GM19372 (cell line): ENCODE measurements around the gene BAG5.

Source experiments
- ATAC-seq: cut with Tn5 transposase; IDR thresholded peaks from one replicate; pipeline ENCODE4 v1.9.1; 2021; ENCODE audit warnings: mild to moderate bottlenecking, low read depth, moderate library complexity; ENCODE audit not compliant: unreplicated experiment

The BAG5 gene

DNA sequence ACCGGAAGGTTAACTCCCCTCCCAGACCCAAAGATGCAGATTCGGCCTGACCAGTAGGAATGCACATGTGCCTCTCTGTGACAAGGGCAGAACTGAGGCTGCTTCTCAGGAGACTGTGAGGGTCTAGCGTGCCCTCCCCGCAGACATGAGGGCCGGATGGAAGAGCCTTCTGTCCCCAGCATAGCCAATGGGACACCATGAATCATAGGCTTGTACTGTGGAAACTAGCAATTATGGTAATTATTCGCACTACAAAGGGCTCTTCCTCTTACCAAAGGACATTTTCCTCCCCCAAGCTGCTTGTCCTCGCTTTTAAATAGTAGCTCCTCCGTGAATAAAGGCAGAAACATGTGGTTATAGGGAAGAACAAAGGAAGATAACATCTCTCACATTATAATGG, 6.5 kb upstream of the BAG5 start:
- no peak for ATAC-seq

DNA sequence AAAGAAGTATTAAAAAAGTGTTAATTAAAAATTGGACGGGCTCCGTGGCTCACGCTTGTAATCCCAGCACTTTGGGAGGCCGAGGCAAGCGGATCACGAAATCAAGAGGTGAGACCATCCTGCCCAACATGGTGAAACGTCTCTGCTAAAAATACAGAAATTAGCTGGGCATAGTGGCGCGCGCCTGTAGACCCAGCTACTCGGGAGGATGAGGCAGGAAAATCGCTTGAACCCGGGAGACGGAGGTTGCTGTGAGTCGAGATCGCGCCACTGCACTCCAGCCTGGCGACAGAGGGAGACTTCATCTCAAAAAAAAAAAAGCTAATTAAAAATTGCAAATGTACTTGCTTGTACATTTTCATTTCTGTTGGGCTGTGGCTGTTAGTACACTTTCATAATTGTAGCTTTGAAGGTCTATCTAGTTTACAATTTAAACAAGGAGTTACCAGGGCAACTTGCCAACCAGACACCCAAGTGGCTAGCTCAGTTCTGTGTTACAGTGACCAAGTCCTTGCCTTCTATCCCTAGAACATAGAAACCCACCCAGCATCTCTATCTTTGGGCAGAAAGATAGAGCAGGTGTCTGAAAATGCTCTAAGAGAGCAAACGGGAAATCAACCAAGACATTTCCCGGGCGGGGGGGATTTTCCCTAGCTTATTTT, 1.5 kb upstream of the BAG5 start:
- ATAC-seq, result no peak

DNA sequence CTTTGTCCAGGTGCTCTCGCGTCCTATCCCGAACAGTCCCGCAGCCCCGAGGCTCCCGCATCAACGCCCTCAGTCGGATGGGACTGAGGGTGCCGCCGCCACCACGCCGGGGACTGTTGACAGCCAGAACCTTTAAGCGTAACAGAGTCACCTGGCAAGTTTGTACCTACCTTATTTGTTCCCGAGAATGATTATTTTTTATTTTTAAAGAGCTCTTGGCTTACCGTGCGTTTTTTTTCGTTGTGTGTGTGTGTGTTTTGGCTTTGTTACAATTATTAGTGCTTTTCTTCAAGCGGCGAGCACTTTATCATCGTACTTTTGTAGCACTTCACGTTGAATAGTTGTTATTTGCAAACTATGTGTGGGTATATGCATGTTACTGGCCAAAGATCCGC, 766 bp upstream of the BAG5 start:
- ATAC-seq, result no peak

DNA sequence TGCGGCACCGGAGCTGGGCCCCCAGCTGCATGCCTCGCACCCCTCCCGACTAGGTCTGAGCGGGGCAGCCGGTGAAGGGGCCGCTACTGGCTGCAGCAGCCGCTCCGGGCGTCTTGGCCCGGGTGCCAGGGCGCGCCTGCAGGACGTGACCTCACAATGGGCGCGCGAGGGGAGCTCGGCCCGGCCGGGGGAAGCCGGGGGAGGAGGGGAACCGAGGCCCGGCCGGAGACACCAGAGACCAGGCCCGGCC, 353 bp downstream of the BAG5 start:
- peak; percentile 34 for ATAC-seq

DNA sequence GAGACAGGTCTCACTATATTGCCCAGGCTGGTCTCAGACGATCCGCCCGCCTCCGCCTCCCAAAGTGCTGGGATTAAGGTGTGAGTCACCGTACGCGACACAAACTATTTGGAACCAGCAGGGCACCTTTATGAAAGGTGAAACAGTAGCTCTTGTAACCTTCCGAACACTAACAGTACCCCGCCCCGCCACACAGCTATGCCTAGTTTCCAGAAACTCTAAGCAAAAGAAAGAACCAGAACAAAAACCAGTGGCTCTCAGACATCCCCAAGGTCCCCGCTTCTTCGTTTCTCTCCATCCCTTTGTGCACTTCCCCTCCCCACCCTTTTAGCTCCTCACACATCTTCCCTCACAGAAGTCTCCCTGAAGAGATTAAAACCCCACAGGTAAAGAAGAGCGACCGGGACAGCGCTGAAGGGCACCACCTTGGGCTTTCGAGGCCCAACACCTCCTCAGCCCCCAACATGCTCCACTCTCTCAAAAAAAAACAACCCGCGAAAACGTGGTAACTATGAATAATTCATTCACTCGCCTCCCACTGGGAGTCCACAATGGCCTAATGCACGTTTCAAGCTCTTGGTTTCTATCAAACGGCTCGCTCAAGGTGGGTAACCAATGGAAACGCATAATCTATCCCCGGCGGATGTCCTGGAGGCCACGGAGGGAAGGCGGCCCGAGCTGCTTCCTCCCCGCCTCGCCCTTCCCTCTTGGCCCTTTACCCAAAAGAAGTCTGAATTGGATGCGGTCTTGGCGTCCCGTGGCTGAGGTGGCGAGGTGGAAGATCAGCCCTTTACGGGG, 877 bp downstream of the BAG5 start:
- ATAC-seq, result peak; percentile 13

DNA sequence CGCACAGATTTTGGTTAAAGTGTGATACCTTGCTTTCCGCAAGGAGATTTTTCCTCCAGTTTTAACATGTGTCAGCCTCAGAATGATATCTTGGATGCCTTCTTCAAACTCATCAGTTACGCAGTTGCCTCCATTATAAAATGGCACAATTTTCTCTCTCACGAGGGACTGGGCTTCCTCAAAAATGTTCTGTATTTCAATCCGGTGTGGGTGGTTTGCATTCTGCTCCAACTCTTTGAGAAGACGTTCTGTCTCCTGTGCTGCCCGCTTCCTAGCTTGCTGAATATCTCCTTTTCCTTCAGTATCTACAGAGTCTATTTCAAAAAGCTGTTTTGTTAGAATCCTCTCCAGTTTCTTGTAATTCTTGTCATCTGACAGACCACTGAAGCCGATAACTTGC, 1.8 kb downstream of the BAG5 start:
- no peak for ATAC-seq

DNA sequence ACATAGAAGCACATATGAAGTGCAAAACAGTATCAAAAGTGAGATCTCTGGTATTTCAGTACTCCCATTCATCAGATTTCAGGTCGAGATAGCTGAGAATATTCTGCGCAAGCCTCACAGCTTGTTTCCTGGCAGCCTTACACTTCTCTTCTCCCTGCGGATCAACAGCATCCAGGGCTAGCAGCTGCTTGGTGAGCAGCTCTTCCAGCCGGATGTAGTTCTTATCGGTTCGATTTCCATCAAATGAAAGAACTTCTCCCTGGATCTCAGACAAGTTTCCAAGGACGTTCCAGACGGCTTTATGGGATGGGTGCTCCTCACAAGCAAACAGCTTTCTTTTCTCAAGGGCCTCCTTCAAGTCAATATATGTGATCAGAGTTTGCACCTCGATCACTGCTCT, 2.7 kb downstream of the BAG5 start:
- ATAC-seq, result no peak

DNA sequence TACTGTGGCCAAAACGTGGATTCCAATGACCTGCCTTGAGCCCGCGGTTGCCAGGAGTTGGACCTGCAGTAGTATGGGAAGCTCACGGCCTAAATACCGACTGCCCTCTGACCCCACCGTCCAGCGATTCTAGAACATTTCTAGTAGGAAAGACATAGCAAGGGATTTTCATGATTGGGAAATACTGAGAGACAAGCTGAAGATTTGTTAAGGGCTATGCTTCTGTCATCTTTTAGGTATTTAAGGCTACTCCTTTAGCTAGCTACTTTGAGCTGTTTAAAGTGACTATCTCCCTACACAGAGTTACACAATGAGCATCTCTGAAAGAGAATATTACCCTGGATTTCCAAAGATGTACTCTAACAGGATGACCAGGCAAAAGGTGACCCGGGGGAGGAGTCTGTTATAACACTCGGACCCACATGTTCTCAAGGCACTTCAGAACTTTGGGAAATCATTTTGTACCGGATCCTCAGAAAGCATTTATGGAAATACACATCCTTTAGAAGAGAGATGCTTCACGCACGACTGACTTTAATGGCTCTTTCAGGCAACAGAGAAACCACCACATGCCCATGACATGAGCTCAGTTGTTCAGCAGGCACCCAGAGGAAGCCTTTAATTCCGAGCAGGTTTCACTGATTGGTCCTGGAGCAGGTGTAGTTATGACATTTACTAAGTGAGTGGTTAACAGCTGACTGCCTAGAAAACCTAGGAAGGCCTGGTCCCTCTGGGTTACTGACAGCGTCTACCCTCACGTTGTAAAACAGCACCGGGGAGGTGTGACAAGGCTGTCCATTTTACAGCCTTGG, 4.2 kb downstream of the BAG5 start:
- no peak for ATAC-seq

DNA sequence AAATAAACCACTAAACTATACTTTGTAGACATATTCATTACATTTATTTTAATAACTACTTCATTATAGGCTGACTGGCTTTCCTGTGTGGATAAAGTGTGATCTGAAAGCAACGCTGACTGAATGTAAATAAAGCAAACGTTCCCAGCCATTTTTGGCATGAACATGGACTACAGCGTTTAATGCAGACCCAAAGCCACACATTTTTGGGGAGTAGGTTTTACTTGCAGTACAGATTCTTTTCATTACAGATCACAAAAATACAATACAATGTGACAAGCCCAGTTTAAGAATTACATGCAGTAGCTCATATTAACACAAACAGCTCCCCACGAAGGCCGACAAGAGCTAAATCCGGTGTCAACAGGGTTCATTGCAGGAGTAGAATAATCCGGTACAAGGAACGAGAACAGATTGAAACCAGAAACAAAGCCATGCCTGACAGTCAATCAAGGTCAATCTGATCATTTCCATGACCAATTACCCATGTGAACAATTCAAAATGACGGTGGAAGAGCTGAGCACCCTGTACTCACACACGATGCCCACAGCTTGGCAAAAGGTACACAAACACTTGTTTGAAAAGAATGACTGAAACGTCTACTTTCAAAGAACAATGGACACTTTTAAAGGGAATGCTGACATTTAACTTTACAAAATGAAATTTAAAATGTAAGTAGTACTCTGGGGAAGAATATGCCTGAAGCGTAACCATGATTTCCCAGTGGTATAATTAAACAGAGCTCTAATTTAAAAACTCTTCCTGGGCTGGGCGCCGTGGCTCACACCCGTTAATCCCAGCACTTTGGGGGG, 5.3 kb downstream of the BAG5 start:
- no peak for ATAC-seq

DNA sequence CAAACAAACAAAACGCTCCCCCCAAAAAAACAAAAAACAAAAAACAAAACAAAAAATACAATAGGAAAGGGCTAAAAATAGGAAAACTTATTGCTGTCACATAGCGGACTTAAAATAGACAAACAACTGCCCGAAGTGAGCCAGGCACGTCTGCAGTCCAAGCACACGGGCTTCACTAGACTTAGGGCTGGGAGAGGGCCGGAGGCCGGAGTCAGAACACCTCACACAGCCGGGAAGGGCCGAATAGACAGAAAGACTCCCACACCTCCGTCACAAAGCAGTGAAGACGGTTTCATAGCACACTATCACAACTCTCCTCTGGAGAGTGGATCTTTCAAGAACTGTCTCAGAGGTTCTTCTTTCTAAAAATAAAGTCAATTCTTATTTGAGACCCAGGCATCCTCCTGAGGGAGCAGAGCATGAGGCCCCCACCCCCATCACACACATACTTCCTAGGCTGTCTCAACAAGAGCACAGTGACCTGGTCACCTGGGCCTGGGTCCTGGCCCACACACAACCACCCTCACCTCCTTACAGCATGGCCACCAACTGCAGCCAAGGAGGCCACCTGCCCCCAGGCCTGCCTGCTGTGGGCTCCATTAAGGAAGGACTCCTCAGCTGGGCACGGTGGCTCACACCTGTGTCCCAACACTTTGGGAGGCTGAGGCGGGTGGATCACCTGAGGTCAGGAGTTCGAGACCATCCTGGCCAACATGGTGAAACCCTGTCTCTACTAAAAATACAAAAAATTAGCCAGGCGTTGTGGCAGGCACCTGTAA, 6.7 kb downstream of the BAG5 start:
- no peak for ATAC-seq

DNA sequence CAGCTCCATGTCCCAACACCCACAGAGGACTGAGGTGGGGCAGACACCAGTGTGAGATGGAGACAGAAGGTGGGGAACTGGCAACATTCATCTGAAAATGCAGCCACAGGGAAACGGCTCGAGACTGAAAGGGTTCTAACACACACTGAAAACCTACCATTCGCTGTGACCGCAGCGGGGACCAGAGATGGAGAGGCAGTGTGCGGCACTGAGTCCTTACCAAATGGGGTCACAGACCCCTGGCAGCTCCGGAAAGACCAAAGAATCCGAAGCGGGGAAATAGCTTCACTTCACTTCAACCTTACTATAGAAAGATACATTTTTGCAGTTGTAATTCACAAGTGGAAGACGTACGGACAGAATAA, 9.6 kb downstream of the BAG5 start:
- no peak for ATAC-seq

DNA sequence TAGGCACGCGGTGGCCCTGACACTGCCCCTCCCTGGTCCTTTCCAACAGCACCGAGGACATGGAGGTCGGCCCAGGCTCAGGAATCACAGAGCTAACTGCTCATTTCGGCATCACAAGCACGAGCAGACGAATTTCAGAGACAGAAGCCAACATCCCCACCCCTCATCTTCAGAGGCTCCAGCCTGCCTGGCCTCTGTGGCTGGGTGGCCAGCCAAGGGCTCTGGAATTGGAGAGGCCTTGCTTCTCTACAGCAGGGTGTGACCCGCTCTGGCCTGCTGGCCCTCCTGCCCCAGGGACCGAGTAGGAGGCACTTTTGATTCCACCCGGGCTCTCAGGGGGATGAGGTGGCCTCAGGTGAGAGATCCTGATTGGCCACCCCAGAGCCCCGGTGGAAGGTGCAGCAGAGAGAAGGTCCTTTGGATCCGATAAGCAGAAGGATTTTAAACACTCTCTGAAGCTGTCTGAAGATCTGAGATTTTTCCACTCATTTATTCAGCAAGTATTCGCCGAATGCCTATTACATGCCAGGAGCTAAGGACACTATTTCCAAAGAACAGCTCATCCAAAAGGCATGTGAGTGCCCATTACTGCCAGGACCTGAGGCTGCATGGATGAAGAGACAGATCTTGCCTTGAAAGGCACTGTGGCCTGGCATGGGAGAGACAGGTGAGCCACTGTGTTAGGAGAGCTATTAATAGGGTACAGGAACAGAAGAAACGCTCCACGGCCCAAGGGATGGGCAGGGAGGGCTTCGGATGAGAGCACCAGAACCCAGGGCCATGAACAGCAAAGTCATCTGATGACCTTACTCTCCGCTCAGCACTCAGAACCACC, 10.2 kb downstream of the BAG5 start:
- ATAC-seq, result no peak

DNA sequence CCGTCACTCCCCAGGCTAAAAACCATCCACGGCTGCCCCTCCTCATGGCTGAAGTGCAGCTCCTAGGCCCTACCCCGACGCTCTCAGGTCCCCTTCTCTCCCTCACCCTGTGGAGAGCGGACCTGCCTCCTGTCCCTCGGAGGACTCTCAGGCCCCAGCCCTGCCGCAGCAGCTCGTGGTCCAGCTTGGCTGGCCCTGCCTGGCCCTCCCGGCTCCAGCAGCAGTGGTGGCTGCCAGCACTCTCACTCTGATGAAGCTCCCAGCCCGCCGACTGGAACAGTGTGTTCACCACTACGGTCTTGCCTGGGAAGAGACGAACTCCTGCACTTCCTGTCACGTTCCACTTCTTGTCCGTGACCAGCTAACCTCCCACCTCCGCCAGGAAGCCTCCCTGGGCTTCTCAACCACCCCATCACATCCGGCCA, 11.1 kb downstream of the BAG5 start:
- ATAC-seq, result no peak

DNA sequence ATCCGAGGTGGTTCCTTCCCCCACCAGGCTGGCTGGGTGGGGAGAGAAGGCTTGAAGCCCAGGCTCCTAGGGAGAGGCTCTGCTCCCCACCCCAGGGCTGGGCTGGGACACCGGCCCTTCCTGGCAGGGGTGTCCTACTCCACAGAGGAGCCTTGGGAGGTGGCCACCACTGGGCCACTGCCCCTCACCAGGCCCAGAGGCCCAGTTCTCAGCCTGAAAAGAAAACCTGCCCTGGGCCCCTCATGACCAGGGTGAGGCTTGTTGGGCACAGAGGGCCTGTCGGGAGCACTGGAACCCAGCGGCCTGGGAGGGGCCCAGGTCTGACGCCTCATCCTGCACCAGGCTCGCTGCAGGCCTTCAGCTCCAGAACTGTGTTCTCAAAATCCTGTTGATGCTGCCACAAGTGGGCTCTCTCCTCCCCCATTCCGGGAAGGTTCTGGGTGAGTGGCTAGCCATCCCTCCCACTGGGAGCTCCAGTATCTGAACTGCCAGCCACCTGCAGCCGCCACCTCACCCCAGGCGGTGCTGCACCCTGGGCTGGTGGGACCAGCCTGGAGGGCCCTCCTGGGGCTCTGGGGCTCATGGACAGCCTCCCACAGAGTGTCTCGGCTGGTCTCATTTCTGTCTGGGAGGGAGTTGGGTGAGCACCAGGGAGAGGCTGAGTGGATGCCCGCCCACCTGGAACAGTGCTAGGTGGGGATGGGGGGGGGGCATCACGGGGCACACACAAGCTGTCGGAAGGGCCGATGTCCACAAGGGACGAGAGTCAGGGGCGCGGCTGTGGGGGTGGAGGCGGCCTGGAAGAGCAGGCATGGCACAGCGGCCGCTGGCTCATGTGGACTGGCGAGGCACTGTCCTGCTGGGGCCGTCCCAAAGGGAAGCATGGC, 11.8 kb downstream of the BAG5 start:
- no peak for ATAC-seq

DNA sequence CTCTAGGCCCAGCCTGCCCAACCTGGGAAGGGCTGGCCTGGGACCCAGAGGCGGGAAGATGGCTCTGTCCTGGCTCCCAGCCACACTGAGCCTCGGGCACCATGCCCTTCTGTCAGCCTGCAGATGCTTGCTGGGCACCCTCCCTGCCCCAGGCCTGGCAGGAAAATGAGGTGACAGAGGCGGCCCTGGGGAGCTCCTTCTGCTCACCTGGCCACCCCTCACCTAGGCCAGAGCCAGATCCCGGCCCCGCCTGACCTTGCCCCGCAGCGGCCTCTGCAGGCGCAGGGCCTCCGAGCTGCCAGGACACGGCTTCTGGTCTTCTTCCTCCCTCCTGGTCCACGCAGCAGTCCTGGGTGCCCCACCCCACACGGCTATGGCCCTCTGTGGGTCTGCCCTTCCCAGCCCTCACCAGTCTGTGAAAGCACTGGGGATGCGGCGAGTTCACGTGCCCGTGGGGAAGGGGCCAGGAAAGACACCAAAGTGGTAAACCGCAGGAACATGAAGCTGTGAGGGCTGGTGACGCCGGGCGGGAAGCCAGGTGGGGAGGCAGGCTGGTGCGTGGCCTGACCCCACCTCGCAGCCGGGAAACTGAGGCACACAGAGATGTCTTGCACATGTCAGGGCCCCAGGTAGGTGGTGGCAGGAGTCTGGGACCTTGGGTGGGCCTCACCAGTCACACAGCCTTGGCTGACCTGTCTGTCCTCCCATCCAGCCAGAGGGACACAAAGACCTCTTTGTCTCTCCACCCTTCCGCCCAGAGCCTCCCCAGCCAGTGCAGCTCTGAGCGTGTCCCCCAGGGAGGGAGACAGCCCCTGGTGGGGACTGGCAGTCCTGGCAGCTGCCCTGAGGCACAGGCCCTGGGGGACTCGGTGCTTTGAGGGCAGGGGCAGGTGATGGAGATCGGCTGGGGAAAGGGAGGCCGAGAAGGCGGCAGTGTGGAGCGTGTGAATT, 12.8 kb downstream of the BAG5 start:
- ATAC-seq, result no peak

DNA sequence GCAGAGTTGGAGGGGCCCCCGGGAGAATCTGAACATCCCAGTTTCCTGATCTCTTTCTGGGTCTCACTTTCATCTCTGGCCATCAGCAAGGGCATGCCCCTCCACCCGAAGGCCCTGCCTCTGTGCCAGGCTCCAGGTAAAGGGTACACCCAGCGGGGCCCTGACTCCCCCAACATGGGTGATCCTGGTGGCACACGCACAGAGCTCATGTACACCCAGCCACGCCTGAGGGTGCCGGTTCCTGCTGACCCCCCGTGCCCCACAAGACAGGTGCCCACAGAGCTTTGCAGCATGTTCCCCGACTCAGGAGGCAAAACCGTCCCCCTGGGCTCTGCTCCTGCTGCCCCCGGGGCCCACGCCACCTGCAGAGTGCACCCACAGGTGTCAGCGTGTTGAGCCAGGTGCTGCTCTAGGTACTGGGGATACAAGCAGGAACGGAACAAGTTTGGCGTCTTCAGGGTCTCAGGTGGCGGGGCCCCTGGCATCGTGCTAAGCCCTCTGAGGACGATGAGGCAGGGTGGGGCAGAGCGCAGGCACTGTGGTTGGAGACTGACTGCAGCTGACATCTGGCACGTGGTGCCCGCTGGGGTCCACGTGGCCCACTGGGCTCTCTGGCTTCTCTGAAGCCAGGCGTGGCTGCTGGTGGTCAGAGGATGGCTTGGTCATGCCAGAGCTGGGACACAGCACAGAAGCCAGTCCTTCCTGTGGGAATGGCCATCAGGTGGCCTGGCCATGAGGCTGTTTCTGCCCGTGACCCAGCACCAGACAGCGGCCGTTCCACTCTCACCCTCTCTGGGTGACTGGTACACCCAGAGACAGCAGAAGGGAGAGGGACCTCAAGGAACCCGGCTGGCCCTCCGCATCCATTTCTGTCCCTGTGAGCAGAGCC, 13.8 kb downstream of the BAG5 start:
- ATAC-seq, result no peak
